Colonic mucosa (tissue), 4 donors: ENCODE results near the gene ST3GAL5. TPM values are rescaled to one million over a fixed set of nuclear protein-coding genes. Genes with fewer than 3 reads are reported as not detected.
"Not testable (repeated sequence)": the region's sequence is repeated elsewhere in the genome, so short reads cannot be mapped to it uniquely, and the experiment has no call there.

Source experiments
- DNase-seq: peaks from one replicate; pipeline ENCODE4 v3.0.0-alpha.2; 2020
- H3K27ac ChIP-seq: fragments of 200-600 bp; one replicate; pipeline ENCODE4 v1.8.0; 2021
- H3K27me3 ChIP-seq: fragments of 200-600 bp; one replicate; pipeline ENCODE4 v1.8.0; 2021
- H3K36me3 ChIP-seq: fragments of 200-600 bp; one replicate; pipeline ENCODE4 v1.8.0; 2021
- H3K4me1 ChIP-seq: fragments of 200-600 bp; one replicate; pipeline ENCODE4 v1.8.0; 2021; ENCODE audit warnings: mild to moderate bottlenecking
- H3K4me3 ChIP-seq: fragments of 200-600 bp; one replicate; pipeline ENCODE4 v1.8.0; 2021
- H3K9ac ChIP-seq, 2 donors: one replicate each; pipeline ENCODE4 v1.7.0; 2013; ENCODE audit warnings: control low read depth in 2 of 2, low read depth in 2 of 2, low read length in 2 of 2
- H3K9me3 ChIP-seq: fragments of 200-600 bp; one replicate; pipeline ENCODE4 v1.8.0; 2021
- intact Hi-C: fragments of 100-400 bp; cut with DNase I; formaldehyde crosslinking; loops from one replicate; pipeline ENCODE4 v1.14.1; 2022
- total RNA-seq, 2 donors: library from RNA; stranded (reverse); fragmentation: NEBNext Ultra II Directional in 1 of 2; extraction: Animal tissue kit (Norgen Biotek cat#: 25700) in 1 of 2; gene quantifications; one replicate each; pipeline ENCODE4 v1.2.1, GENCODE V29; 2021
- TF ChIP-seq, protein P1 (sequence below): fragments of 200-600 bp; IDR thresholded peaks from one replicate; pipeline ENCODE4 v1.8.0; 2022; ENCODE audit warnings: antibody characterized with exemption, mild to moderate bottlenecking
- donor health status: healthy.
- donor health status: DM: no; HTN: no; CAD: no.
- donor health status: DM: no; HTN: no; CAD: no.

Gene ST3GAL5
- total RNA-seq, 2 donors from 2014 or later: 2.6 to 3.5 TPM

DNA sequence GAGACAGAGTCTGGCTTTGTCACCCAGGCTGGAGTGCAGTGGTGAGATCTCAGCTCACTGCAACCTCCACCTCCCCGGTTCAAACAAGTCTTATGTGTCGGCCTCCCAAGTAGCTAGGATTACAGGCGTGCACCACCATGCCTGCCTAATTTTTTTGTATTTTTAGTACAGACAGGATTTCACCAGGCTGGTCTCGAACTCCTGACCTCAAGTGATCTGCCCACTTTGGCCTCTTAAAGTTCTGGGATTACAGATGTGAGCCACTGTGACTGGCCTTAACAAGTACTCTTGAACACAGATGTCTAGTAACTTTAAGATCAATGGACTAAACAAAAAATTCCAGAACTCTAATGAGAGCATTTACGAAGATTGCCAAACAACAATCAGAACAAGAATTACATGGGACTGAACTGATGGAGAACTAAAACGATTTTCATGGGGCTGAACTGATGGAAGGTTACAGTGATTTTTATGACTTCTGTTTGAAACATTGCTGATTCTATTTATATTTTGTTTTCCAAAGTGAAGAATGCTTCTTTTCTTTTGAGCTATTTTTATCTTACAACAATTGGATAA lies 46.5 kb upstream of the ST3GAL5 start:
- Histone ChIP-seq H3K36me3 (no peaks in the 10 kb centered on the region), H3K27ac (no peak overlapping the region), H3K4me3 (no peak overlapping the region), H3K4me1 (no peaks in the 10 kb centered on the region), H3K9me3 (no peaks in the 10 kb centered on the region), H3K9ac (no peak overlapping the region), H3K27me3 (no peaks in the 10 kb centered on the region)
- TF ChIP-seq, protein P1, sequence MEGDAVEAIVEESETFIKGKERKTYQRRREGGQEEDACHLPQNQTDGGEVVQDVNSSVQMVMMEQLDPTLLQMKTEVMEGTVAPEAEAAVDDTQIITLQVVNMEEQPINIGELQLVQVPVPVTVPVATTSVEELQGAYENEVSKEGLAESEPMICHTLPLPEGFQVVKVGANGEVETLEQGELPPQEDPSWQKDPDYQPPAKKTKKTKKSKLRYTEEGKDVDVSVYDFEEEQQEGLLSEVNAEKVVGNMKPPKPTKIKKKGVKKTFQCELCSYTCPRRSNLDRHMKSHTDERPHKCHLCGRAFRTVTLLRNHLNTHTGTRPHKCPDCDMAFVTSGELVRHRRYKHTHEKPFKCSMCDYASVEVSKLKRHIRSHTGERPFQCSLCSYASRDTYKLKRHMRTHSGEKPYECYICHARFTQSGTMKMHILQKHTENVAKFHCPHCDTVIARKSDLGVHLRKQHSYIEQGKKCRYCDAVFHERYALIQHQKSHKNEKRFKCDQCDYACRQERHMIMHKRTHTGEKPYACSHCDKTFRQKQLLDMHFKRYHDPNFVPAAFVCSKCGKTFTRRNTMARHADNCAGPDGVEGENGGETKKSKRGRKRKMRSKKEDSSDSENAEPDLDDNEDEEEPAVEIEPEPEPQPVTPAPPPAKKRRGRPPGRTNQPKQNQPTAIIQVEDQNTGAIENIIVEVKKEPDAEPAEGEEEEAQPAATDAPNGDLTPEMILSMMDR: no peak
- intact Hi-C loops: no loop called here
- no peak for DNase-seq

DNA sequence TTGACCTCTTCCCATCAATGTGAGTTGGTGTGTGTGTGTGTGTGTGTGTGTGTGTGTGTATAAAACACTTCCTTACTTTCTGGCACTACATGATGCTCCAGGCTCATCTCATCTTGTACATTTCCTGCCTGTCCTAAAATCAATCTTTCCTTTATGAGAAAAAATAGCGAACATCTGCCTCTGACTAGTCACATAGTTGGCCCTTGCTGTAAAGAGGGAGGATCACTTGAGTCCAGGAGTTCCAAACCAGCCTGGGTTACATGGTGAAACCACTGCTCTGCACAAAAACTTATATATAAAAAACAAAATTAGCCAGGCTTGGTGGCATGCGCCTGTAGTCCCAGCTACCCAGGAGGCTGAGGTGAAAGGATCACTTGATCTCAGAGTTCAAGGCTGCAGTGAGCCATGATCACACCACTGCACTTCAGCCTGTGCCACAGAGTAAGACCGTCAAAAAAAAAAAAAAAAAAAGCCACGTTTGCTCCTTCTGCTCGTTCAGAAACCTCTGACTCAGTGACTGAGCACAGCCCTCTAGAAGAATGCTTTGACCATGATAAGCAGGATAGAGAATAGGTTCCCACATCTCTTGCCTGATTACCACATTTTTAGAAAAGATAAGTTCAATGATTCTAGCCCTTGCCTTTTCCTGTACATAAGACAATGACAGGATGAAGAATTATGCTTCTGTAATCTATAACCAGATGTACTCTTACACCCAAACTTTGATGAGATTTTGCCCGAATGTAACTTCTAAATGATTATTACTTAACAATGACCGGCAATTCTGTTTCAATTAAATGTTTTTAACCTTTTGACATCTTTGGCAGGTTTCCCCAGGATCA lies 45.2 kb upstream of the ST3GAL5 start:
- Histone ChIP-seq H3K36me3 (no peaks in the 10 kb centered on the region), H3K4me1 (no peaks in the 10 kb centered on the region), H3K4me3 (no peak overlapping the region), H3K9ac (no peak overlapping the region), H3K27ac (no peak overlapping the region), H3K27me3 (no peaks in the 10 kb centered on the region), H3K9me3 (no peaks in the 10 kb centered on the region)
- DNase-seq: no peak
- intact Hi-C loops: no loop called here
- TF ChIP-seq, protein P1: no peak

DNA sequence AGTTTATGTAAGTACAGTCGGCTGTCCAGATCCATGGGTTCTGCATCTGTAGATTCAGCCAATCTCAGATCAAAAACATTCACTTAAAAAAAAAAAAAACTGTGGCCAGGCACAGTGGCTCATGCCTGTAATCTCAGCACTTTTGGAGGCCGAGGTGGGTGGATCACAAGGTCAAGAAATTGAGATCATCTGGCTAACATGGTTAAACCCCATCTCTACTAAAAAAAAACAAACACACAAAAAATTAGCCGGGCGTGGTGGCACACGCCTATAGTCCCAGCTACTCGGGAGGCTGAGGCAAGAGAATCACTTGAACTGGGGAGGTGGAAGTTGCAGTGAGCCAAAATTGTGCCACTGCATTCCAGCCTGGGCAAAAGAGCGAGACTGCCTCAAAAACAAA lies 42.4 kb upstream of the ST3GAL5 start:
- intact Hi-C loops, H3K9ac ChIP-seq, DNase-seq: not testable (repeated sequence)

DNA sequence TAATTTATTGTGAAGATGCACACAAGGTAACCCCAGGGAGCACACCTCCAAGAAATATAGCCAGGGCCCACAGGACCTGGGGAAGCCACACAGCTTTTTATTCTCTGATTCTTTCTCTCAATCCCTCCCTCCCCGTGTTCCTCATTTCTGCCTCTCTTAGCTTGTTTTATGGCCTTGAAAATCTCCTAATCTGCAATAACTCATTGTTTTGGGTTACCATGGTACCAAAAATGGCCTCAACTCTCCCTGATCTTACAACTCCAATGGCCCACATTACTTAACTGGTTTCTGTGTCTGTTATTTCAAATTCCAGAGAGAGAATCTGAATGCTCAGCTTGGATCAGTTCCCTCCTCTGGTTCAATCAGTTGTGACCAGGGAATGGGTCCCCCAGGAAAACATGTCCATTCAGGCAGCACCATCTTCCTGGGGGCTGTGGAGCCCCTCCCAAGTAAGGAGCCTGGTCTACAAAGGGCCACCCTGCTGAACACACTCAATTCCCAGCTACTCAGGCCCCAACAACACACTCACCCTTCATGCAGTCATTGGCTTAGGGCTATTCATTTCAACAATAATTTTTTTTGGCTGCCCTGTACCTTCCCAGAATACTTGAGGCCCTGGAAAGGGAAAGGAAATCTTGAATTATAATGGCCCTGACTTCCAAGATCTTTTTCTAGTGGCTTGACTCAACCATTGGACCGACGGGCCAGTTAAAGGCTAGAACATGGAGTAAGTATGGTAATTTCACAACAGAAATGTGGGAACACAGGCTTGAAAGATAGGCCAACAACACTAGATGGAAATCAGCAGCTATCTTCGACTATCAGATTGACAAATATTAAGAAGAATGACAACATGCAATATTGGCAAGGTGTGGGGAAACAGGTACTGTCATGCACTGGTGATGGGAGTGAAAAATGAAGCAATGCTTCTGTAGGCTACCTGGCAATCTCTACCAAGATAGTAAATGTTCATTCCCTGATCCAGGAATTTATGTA lies 41.6 kb upstream of the ST3GAL5 start:
- no peaks in the 10 kb centered on the region for H3K36me3 ChIP-seq
- TF ChIP-seq, protein P1: no peak
- H3K9me3 ChIP-seq: no peaks in the 10 kb centered on the region
- no peak for DNase-seq
- intact Hi-C loops: no loop called here
- no peak overlapping the region for H3K4me3 ChIP-seq
- H3K27ac ChIP-seq: no peak overlapping the region
- no peak overlapping the region for H3K9ac ChIP-seq
- no peaks in the 10 kb centered on the region for H3K4me1 ChIP-seq
- no peaks in the 10 kb centered on the region for H3K27me3 ChIP-seq

More for the DNA sequence above, 42.4 kb upstream of the ST3GAL5 start:
- H3K27me3 ChIP-seq, H3K36me3 ChIP-seq, H3K4me1 ChIP-seq, H3K4me3 ChIP-seq, H3K9me3 ChIP-seq, H3K27ac ChIP-seq: not testable (repeated sequence)

DNA sequence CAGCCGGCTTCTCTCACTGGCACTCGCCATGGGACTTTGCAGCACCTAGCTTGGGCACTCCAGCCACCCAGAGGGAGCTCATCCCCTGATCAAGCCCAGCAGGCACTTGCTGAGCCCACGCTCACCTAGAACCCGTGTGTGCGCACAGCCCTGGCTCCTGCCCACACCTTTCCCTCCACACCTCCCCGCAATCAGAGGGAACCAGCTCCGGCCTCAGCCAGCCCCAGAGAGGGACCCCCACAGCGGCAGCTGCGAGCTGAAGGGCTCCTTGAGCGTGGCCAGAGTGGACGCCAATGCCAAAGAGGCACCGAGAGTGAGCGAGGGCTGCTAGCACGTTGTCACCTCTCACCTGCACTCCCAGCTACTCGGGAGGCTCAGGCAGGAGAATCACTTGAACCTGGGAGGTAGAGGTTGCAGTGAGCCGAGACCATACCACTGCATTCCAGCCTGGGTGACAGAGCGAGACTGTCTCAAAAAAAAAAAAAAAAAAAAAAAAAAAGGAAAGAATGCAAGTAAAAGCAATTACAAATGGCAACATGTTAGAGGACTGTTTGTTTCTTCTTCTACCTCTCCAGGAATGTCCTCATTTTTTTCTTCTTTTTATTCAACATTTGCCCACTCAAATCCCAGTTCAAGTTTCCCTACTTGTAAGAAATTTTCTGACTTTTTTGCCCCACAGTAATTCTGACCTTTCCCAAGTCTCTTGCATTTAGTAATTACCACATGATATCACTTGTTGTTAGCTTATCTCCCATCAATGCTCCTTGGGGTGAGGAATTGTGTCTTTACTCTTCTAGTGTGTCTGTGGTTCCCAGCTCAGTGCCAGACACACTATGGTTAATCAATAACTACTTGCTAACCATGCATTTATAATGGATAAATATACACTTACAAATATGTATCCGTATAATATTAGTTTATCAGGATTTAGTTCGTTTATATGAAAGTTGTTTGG lies 40.6 kb upstream of the ST3GAL5 start:
- Histone ChIP-seq H3K4me3 (no peak overlapping the region), H3K9ac (no peak overlapping the region), H3K36me3 (no peaks in the 10 kb centered on the region), H3K4me1 (no peaks in the 10 kb centered on the region), H3K27ac (no peak overlapping the region), H3K9me3 (no peaks in the 10 kb centered on the region), H3K27me3 (no peaks in the 10 kb centered on the region)
- TF ChIP-seq, protein P1: no peak
- intact Hi-C loops: no loop called here
- no peak for DNase-seq
